HFF-Myc (cell line): ENCODE results near the gene SPRED2.

Source experiments
- DNase-seq: peaks from one replicate; pipeline ENCODE4 v3.0.0-alpha.2; 2011; ENCODE audit warnings: low read depth; ENCODE audit errors: extremely low read depth
- H3K4me3 ChIP-seq: replicated peaks from 2 replicates; pipeline ENCODE4 v1.5.1; 2011; ENCODE audit warnings: low read depth, mild to moderate bottlenecking, control low read depth, low read length
- TF ChIP-seq, protein P1 (sequence below): IDR thresholded peaks from 2 replicates; pipeline ENCODE4 v1.5.1; 2012; ENCODE audit warnings: mild to moderate bottlenecking, low read depth, low read length, control low read depth; ENCODE audit errors: missing control alignments

SPRED2 gene

GRCh38 chr2:65267008-65267407, 165.4 kb downstream of the SPRED2 start:
- TF ChIP-seq, protein P1, sequence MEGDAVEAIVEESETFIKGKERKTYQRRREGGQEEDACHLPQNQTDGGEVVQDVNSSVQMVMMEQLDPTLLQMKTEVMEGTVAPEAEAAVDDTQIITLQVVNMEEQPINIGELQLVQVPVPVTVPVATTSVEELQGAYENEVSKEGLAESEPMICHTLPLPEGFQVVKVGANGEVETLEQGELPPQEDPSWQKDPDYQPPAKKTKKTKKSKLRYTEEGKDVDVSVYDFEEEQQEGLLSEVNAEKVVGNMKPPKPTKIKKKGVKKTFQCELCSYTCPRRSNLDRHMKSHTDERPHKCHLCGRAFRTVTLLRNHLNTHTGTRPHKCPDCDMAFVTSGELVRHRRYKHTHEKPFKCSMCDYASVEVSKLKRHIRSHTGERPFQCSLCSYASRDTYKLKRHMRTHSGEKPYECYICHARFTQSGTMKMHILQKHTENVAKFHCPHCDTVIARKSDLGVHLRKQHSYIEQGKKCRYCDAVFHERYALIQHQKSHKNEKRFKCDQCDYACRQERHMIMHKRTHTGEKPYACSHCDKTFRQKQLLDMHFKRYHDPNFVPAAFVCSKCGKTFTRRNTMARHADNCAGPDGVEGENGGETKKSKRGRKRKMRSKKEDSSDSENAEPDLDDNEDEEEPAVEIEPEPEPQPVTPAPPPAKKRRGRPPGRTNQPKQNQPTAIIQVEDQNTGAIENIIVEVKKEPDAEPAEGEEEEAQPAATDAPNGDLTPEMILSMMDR, result no peak
- H3K4me3 ChIP-seq, result no peak overlapping the region
- no peak for DNase-seq

DNA sequence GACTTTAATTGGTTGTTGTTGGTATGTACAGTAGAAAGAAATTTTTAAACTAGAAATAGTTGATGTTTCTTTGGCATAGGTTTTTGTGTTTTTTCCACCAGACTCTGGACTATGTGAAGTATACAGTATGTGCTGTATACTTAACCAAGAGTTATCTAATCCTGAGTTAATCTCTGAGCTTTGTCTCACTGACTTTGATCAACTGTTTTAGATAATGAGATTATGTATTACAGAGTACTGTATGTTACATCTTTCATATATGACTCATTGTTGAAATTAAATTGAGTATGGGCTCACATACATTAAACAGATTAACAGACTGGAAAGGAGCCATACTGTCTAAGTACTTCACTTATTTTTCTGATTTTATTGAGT, 166.7 kb downstream of the SPRED2 start:
- no peak overlapping the region for H3K4me3 ChIP-seq
- TF ChIP-seq, protein P1, result no peak
- no peak for DNase-seq

GRCh38 chr2:65264821-65265670, 167.4 kb downstream of the SPRED2 start:
- TF ChIP-seq, protein P1, result peak; percentile 58
- peak; percentile 58 for DNase-seq
- H3K4me3 ChIP-seq, result no peak overlapping the region

DNA sequence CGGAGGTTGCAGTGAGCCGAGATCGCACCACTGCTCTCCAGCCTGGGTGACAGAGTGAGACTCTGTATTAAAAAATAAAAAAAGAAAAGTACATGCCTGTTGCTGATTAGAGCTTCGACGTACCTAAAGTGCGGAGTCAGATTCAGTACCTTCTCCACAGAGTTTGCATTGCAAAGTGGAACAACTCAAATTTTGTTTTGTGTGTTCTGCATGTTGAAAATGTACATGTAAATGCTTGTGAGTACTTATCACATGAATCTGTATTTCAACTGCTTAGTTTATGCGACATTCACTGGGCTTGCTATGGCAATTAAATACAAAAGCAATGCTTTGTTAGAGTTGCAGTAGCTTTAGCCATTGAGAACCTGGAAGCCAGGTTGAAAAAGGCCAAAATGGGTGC, 168.4 kb downstream of the SPRED2 start:
- H3K4me3 ChIP-seq, result no peak overlapping the region
- TF ChIP-seq, protein P1, result no peak

GRCh38 chr2:65263262-65263661, 169.1 kb downstream of the SPRED2 start:
- no peak overlapping the region for H3K4me3 ChIP-seq
- TF ChIP-seq, protein P1, result no peak
- no peak for DNase-seq

More for the DNA sequence above, 168.4 kb downstream of the SPRED2 start:
- DNase-seq, result no peak

DNA sequence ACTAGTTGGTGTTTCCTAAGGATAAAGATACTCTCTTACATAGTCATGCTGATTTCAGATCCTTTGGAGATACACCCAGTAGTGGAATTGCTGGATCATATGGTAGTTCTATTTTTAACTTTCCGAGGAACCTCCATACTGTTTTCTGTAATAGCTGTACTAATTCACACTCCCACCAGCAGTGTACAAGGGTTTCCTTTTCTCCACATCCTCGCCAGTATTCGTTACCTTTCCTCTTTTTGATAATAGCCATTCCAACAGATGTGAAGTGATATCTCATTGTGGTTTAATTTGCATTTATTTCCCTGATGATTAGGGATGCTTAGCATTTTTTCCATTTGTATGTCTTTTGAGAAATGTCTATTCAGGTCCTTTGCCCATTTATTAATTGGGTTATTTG, 170.7 kb downstream of the SPRED2 start:
- no peak overlapping the region for H3K4me3 ChIP-seq
- TF ChIP-seq, protein P1, result no peak

More for the DNA sequence above, 170.7 kb downstream of the SPRED2 start:
- no peak for DNase-seq
